ENCODE measurements around the gene CEP97.
A peak's percentile ranks its signal among the peaks of the same experiment; 100 is the strongest.
"Not testable (repeated sequence)": the region's sequence is repeated elsewhere in the genome, so short reads cannot be mapped to it uniquely, and the experiment has no call there.

Gene CEP97

DNA sequence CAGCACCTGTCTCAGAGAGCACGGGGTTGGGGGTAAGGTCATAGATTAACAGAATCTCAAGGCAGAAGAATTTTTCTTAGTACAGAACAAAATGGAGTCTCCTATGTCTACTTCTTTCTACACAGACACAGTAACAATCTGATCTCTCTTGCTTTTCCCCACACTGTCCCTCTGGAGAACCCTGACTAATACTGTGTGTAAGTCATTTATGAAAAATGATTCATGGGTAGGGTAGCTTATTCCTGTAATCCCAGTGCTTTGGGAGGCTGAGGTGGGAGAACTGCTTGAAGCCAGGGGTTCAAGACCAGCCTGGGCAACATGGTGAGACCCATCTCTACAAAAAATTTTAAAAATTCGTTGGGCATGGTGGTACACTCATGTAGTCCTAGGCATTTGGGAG is 19.8 kb upstream of the CEP97 start:
- DNase-seq = not testable (repeated sequence)

DNA sequence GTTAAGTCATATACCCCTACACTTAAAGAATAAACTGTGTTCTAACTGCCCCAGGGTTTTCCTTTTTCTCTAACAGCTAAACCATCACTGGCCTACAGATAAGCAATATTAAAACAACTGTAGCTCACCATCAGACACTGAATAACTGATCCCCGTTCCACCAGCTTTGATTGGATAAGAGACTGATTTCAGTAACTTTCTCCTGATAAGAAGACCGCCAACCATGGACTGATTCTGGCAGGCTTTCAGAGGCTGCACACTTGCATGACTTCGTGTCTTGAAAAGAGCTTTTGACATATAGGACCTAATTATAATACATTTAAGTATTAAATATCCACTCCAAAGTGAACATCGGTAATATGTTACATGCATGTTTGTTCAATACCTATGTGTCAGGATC is 15.3 kb upstream of the CEP97 start:
- DNase-seq = no peak

DNA sequence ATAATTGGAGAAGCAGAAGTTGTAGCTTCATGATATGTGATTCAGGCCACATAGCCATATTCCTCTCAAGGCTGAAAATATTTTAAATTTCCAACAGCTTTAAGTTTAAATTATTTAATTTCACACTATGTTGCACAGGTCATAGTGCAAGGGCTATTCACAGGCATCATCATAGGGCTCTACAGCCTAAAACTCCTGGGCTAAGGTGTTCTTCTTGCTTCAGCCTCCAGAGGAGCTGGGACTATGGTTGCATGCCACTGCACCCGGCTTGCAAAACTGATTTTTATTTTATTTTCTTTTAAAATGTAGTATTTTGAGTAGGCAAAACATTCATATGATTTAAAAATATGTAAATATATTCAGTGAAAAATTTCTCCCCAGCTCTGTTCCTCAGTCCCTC is 6.0 kb upstream of the CEP97 start:
- DNase-seq = no peak

DNA sequence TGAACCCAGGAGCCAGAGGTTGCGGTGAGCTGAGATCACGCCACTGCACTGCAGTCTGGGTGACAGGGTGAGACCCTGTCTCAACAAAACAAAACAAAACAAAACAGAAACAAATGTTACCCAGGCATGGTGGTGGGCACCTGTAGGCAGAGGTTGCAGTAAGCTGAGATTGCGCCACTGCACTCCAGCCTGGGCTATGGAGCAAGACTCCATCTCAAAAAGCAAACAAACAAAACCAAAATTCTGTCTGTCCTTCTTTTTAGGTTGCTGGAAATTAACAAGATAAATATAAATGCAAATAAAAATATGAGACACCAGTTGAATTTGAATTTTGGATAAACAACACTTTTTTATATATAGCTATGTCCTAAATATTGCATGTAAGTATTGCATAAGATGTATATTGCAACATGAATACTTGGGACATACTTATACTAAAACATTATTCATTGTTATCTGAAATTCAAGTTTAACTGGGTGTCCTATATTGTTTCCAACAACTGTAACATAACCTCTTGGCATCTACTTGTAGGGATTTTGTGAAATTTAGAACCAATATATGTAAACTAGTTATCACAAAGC is 4.7 kb upstream of the CEP97 start:
- DNase-seq = peak; percentile 48 to 81

DNA sequence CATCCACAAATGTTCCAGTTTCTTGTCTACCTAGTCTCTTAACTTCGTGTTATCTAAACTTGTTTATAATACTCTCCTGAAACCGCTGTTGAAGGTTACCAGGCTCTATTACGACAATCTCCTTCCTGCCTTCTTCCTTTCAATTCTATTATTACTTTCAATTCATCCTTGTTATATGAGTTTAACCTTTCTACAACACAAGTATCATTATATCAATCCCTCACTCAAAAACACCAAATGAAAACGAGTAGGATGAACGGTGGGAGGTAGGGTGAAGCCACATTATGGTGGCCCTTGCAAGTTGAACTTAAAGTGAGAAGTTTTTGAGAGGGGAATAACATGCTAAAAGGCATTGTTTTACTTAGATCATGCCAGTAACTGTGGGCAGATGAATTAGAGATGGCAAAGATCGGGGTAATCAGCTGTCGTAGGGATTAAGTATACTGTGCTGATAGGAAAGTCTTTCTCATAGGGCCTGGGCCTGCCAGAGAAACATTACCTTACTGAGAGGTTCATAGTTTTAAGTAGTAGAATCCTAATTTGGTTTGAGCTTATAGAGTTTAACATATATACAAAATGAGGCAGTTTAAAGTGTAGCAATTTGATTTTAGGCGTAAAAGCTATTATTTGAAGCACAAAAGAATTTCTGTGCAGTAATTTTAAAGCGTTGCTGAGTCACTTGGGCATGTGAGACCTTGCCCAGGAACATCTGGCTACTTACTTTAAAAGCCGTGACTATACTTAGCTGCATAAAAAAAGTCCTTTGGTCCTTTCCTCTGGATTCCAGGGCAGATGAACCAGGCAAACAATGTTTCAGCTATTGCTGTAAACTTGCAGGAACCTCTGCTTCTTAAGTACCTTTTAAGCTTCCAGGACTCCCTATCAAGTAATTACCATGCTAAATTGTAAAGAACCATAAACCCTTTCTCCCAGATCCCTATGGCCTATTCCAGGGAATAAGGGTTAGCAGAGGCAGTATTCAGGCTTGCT is 3.3 kb upstream of the CEP97 start:
- no peak for DNase-seq

DNA sequence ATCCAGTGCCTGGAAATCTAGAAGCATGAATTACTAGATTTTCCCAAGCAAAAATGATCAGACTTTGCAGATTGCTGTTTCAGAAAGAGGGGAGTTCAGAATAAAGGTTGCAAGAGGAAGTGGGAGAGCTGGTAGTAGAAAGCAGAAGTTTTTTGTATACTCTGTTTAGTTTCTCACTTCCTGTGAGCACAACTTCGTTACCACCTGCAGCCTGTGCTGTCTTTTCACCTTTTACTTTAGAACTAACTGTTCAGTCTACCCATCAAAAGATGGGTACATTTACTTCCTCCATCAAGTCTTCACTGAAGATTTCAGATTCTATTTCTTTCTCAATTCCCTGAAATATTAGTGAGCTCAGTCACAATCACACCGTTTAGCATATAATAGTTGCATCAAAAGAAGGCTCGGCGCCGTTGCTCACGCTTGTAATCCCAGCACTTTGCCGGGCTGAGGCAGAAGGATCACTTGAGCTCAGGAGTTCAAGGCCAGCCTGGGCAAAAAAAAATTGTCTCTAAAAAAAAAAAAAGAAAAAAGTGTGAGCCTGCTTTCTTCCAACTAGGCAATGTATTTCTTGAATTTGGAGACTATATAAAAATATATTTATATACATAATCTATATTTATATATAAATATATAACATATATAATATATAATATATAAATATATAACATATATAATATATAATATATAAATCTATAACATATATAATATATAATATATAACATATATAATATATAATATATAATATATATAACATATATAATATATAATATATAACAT is 1.8 kb upstream of the CEP97 start:
- DNase-seq = no peak

DNA sequence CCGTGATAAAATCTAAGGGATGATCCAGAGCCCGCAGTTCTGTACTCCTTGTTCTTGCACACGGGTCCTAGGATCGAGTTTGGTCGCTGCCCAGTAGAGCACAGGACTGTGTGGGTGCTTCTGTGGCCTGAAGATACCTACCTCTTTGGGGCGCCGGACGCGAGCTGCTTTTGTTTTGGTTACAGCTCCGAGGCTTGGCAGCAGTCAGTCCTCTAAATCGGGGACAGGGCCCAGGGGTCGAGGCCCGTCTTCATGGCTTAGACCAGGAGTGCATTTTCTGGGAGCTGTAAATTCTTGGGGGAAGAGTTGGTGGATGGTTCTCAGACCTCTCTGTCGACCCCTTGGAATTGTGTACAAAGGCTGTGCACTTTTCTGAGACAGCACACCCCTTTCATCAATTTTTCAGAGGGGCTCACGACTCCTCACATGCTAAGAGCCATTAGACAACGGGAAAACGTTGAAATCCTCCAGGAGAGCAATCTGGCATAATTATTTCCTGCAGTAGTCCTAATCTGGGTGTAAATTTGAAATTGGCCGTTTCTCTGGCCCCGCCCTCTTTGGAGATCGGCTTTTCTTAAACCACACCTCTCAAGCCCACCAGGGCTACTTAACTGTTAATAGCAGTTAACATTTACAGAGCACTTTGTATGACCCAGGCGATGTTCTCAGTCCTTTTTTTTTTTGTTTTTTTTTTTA is 928 bp downstream of the CEP97 start:
- DNase-seq = no peak

DNA sequence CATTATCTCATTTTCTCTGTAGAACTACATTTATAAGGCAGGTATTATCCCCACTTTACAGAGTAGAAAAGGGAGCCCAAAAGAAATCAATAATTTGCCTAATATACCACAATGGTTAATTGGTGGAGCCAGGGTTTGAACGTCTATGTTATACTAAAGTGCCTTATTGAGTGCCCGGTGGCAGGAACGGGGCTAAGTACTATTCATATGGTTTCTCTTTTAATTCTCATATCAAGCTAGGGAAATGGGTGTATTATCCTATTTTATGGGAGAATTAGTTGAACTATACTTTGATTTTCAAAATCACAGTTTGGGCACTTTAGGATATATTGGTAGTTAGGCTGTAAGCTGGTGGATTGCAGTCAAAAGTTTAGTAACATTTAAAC is 1.5 kb downstream of the CEP97 start:
- DNase-seq = no peak

DNA sequence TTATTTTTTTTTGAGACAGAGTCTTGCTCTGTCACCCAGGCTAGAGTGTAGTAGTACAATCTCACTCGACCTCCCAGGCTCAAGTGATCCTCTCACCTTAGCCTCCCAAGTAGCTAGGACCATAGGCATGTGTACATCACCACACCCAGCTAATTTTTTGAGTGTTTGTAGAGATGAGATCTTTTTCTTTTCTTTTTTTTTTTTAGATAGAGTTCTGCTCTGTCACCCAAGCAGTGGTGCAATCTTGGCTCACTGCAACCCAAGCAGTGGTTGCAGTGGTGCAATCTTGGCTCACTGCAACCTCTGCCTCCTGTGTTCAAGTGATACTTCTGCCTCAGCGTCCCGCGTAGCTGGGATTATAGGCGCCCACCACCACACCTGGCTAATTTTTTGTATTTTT is 5.2 kb downstream of the CEP97 start:
- DNase-seq = no peak

DNA sequence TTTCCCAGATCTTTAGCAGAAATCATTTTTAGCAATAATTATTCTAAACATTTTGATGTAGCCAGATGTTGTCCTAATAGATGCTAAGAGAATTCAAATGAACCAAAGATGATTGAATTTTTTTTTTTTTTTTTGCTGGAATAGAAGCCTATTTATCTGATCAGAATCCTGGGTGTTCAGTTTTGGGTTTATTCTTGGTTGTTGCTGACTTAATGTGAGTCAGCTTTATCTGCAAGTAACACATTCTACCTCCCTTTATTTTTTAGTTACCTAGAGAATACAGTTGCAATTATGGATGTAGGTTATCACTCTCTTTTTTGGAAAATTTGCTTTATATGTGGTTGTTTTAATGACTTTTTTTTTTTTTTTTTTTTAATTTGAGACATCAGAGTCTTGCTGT is 6.4 kb downstream of the CEP97 start:
- DNase-seq = no peak

DNA sequence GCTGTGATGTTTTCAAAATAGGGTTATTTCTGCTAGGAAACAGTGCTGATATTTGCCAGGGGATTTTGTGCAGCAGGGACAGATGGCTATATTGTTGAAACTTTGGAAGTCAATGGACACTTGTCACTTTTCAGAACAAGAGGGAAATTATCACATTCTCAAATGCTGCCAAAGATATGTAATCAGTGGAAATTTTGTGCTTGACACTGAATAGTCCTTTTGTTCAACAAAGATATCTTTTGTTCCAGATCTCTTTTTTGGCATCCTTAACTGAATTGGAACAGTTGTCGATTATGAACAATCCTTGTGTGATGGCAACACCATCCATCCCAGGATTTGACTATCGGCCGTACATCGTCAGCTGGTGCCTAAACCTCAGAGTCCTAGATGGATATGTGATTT is 7.8 kb downstream of the CEP97 start:
- DNase-seq = no peak

DNA sequence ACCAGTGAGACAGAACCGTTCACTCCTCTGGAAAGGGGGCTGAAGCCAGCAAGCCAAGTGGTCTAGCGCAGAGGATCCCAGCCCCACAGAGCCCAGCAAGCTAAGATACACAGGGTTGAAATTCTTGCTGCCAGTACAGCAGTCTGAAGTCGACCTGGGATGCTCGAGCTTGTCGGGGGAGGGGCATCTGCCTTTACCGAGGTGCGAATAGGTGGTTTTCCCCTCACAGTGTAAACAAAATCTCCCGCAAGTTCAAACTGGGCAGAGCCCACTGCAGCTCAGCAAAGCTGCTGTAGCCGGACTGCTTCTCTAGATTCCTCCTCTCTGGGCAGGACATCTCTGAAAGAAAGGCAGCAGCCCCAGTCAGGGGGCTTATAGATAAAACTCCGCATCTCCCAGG is 11.4 kb downstream of the CEP97 start:
- DNase-seq = no peak

DNA sequence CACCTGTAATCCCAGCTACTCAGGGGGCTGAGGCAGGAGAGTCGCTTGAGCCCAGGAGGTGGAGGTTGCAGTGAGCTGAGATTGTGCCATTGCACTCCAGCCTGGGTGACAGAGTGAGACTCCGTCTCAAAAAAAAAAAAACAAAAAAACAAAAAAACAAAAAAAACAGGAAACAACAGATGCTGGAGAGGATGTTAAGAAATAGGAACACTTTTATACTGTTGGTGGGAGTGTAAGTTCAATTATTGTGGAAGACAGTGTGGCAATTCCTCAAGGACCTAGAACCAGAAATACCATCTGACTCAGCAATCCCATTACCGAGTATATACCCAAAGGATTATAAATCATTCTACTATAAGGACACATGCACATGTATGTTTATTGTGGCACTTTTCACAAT is 17.5 kb downstream of the CEP97 start:
- not testable (repeated sequence) for DNase-seq

DNA sequence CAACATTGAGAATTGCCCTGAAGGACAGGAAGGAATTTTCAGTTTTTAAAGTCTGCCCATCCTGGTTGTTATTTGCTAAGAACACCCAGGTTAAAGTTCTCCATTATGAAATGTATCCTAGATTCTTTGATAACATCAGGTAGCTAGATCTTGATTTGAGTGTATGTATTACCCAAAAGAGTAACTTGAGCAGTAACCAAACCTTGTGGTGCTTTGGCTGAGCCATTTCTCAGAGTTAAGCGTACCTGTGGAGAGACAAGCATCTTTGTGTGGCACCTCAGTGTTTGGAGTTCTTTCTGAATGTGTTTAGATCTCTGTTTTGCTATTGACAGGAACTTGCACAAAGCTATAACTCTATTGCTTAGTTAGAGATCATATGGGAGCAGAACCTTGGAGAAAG is 20.4 kb downstream of the CEP97 start:
- no peak for DNase-seq

DNA sequence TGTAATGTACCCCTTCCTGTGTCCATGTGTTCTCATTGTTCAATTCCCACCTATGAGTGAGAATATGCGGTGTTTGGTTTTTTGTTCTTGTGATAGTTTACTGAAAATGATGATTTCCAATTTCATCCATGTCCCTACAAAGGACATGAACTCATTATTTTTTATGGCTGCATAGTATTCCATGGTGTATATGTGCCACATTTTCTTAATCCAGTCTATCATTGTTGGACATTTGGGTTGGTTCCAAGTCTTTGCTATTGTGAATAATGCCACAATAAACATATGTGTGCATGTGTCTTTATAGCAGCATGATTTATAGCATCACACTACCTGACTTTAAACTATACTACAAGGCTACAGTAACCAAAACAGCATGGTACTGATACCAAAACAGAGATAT is 21.5 kb downstream of the CEP97 start:
- DNase-seq = not testable (repeated sequence)

DNA sequence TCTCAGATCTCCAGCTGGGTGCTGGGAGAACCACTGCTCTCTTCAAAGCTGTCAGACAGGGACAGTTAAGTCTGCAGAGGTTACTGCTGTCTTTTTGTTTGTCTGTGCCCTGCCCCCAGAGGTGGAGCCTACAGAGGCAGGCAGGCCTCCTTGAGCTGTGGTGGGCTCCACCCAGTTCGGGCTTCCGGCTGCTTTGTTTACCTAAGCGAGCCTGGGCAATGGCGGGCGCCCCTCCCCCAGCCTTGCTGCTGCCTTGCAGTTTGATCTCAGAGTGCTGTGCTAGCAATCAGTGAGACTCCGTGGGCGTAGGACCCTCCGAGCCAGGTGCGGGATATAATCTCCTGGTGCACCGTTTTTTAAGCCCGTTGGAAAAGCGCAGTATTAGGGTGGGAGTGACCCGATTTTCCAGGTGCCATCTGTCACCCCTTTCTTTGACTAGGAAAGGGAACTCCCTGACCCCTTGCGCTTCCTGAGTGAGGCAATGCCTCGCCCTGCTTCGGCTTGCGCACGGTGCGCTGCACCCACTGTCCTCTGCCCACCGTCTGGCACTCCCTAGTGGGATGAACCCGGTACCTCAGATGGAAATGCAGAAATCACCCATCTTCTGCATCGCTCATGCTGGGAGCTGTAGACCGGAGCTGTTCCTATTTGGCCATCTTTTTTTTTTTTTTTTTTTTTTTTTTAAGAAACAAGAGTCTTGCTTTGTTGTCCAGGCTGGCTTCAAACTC is 29.1 kb downstream of the CEP97 start:
- DNase-seq = not testable (repeated sequence)

DNA sequence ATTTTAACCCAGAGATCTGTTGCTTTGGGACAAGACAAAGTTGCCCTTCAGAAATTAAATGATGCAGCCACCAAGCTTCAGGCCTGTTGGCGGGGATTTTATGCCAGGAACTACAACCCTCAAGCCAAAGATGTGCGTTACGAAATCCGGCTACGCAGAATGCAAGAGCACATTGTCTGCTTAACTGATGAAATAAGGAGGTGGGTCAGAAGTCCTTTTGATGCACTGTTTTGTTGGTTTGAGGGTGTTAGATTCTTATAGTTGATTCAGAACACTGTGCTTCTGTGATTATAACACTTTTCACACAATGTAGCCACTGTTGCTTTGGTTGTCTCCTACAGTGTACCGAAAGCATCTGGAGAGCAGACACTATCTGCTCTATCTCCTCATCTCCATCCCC is 33.8 kb downstream of the CEP97 start:
- no peak for DNase-seq

DNA sequence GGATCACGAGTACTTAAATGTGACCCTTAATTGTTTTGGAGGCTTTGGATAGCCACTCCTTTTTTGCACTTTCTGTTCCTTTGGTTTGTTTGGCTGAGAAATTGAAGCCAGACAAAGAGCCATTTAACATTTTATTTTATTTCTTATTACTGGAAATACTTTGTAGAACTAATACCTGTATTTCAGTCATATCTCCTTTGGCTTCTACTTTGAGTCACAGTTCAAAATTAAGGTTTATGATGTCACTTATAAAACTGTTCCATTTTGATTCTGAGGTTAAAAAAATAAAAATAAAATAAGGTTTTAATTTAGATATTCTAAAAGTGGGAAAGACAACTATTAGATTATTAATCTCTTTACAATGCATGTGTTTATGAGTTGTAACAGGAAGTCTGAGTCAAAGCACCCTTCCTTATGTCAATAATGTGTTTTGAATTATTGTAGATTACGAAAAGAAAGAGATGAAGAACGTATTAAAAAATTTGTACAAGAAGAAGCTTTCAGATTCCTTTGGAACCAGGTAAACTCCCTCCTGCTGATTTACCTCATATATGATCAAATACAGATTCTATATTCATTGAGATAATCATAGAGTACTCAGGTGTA is 37.7 kb downstream of the CEP97 start:
- no peak for DNase-seq

DNA sequence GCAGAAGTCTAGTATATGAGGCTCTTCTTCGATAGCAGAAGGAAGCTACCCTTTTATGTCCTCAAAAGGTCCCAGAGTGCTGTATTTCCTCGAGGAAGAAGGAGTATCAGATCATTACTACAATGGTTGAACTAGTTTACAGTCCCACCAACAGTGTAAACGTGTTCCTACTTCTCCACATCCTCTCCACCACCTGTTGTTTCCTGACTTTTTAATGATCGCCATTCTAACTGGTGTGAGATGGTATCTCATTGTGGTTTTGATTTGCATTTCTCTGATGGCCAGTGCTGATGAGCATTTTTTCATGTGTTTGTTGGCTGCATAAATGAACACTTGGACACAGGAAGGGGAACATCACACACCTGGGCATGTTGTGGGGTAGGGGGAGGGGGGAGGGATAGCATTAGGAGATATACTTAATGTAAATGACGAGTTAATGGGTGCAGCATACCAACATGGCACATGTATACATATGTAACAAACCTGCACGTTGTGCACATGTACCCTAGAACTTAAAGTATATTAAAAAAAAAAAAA is 53.4 kb downstream of the CEP97 start:
- DNase-seq = not testable (repeated sequence)

DNA sequence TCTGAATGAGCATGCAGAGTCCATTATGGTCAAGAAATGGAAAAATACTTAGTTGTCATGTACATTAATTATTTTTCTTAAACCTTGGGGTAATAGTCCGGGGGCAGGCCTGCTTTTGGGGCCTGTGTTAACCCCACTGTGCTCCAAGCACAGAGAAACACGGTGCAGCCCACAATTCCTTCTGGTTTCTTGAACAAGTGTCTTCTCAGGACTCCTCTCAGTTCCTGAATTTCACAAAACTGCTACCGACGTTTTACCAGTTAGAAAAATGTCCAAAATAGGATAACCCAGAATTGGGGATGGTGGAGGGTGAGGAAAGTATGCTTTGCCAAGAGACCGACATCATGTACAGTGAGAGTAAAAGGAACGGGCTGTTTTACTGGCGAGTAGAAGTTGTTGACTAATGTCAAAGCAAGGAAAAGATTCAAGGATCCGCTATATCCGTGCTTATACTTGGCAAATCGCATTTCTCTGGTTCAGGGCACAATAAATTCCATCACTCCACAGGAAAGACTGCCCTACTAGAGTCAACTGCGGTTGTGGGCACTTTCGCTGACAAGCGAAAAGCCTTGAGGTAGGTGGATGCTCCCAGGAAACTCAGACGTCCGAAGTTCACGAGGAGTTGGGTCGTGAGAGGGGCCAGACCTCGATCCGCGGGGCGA is 54.1 kb downstream of the CEP97 start:
- DNase-seq = no peak

Measured in inflammatory macrophage treated with lipopolysaccharide for 1 hour (primary cell).